NCI-H2227 (cell line): Measurements from ENCODE around the gene GALR3.

Source experiments
- DNase-seq: peaks from one replicate; lab custom pipeline; 2025; ENCODE audit not compliant: unreplicated experiment; lab: John Stamatoyannopoulos, UW

GALR3 gene

DNA sequence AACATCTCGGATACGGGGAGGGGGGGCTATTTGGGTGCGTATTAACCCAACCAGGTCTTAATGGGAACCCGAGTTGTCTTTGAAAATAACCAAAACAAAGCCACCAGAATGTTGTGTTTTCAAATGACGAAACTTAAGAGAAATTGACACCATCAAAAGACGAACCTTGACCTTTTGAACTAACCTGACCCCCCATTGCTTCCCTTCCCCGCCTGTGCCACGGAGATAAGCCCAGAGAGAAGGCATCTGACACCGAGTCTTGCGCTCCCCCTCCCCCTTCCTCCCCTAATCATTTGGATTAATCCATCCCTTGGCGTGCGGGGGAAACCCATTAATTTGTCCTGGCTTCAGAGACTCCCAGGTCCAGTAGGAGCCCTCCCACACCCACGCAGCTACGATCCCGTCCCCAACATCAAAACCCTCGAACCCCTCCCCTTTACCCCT lies 20.0 kb upstream of the GALR3 start:
- DNase-seq: peak; percentile 39

DNA sequence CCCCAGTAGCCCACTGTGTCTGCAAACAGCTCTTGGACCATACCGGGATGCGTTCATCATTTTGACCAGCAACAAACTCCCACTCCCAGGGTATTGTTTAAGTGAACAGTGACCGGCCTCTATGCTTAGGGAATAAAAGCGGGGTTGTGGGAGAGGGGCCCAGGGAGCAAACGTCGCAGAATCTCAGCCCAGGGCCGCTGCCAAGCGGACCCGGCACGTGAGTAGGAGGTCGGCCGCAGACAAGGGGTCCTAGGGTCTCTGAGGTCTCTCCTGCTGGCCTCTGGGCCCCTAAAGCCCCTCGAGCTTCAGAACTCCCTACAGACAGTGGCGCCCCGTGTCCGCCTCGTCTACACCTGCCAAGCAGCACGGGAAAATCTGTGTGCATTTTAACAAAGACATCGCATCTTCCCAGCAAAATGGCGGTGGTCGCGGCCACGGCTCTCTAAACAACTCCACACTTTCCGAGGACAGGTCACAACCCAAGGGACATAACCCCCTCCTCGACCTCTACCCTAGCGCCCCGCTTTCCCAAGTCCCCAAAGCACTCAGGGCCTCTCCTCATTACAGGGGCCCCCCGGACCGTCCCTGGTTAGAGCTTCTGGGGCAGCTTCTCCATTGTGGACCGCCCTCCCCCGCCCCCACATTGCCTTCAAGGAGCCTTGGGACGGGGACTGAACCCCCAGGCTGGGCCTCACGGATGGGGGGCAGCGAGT lies 19.4 kb upstream of the GALR3 start:
- peak; percentile 39 for DNase-seq

DNA sequence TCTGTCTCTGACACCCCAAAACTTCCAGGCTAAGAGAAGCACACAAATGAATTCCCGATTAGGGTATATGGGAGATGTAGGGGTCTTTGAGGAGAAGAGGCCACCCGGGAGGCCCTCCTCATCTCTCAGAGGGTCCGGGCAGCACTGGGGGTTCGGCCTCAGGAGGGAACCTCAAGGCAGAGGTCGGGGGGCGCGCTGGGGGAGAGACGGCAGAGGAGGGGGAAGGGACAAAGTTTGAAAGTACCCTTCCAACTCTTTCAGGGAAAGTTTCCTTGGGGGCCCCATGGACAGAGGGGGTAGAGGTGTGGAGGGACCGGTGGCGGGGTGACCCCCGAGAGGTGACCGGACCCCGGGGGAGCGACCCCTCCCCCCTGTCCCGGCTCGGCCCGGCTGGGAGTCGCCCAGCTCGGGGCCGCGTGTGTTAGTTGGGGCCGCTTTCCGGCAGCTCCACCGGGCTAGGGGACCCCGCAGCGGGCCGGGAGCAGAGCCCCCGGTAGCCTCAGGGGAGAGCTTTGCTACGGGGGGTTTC lies 18.8 kb upstream of the GALR3 start:
- DNase-seq: peak; percentile 13

DNA sequence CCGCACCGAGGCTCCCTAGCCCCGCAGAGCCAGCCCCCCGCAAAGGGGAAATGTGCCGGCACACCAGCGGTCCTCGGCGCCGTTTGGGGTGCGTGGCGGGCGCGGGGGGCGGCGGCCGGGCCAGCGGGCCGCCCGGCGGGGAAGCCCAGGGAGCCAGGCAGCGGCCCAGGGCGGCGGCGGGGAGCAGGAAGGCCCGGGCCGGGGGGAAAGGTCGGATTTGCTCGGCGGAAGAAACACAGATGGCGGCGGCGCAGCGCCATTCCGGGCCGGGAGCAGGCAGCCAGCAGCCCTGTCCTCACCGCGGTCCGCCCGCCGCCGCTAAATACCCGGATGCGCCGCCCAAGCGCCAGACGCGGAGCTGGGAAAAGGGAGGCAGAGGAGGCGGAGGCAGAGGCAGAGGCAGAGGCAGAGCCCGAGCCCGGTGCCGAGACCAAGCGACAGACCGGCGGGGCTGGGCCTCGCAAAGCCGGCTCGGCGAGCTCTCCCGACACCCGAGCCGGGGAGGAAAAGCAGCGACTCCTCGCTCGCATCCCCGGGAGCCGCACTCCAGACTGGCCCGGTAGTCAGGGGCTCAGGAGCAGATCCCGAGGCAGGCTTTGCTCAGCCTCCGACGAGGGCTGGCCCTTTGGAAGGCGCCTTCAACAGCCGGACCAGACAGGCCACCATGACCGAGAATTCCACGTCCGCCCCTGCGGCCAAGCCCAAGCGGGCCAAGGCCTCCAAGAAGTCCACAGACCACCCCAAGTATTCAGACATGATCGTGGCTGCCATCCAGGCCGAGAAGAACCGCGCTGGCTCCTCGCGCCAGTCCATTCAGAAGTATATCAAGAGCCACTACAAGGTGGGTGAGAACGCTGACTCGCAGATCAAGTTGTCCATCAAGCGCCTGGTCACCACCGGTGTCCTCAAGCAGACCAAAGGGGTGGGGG lies 18.0 kb upstream of the GALR3 start:
- DNase-seq: peak; percentile 85

DNA sequence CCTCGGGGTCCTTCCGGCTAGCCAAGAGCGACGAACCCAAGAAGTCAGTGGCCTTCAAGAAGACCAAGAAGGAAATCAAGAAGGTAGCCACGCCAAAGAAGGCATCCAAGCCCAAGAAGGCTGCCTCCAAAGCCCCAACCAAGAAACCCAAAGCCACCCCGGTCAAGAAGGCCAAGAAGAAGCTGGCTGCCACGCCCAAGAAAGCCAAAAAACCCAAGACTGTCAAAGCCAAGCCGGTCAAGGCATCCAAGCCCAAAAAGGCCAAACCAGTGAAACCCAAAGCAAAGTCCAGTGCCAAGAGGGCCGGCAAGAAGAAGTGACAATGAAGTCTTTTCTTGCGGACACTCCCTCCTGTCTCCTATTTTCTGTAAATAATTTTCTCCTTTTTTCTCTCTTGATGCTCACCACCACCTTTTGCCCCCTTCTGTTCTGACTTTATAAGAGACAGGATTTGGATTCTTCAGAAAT lies 17.3 kb upstream of the GALR3 start:
- no peak for DNase-seq

DNA sequence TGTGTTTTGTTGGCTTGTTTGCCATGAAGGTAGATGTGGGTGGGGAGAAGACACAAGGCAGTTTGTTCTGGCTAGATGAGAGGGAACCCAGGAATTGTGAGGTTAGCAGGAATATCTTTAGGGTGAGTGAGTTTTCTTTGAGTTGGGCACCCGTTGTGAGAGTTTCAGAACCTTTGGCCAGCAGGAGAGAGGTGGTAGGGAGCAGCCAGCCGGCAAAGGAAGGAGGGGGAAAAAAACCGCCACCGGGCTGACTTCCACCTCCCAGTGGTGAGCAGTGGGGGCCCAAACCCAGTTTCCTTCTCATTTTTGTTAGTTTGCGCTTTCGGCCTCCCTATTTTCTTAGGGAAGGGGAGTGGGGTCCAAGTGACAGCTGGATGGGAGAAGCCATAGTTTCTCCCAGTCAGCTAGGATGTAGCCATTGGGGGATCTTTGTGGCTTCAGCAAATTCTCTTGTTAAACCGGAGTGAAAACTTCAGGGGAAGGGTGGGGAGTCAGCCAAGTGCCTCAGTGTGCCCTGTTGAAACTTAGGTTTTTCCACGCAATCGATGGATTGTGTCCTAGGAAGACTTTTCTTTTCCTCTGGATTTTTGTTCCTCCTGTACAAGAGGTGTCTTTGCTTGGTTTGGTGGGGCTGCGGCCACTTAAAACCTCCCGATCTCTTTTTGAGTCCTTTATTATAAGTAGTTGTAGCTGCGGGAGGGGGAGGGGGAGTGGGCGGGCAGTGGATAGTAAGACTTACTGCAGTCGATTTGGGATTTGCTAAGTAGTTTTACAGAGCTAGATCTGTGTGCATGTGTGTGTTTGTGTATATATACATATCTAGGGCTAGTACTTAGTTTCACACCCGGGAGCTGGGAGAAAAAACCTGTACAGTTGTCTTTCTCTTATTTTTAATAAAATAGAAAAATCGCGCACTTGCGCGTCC lies 16.5 kb upstream of the GALR3 start:
- DNase-seq: no peak

DNA sequence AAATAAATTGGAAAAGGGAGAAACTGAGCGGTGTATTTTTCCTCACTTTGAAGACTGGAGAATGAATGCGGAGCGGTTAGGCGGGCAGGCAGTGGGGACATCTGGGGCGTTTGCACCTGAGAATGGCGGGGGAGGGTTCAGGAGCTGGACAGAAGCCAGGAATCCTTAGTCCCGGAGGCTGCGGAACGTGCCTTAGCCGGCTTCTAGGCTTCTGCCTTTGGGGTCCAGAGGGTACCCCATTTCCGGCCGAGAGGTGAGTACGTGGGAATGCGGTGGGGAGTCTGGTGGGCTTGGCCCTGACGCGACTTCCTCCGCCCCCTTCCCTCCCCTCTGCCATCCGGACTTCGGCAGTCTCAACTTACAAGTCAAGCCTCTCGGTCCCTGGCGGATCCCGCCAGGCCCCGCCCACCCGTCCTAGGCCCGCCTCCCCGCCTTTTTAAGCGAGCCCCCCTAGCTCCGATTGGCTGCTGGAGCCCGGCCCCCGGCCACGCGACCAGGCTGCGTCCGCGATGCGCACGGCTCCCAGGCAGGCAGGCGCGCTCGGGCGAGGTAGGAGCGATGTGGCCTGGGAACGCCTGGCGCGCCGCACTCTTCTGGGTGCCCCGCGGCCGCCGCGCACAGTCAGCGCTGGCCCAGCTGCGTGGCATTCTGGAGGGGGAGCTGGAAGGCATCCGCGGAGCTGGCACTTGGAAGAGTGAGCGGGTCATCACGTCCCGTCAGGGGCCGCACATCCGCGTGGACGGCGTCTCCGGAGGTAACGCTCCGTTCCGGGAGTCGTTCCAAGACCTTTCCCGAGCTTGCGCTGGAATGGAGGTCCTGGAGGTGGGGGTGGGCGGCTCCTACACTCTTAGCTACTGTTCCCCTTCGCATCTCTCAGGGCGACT lies 15.5 kb upstream of the GALR3 start, which contains the start of gene GCAT:
Gene GCAT, plus strand, starts transcription at position 525 of the 884 bp plus-strand sequence. Its CDS starts 34 bp downstream, at position 559.
- DNase-seq: peak; percentile 93

DNA sequence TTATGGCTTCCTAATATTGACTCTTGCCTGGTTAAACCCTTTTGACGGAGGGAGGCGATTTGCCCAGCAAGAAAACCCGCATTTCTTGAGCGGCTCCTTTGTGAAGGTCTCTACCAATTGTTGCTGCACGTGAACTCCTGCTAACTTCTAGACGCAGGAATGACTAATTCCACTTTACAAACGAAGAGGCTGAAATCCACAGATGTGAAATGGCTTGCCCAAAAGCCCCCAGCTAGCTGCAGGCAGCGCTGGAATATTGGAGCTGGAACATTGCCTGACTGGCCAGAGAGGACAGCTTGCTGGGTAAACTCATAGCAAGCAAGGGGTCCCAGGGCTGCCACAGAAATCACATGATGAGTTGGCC lies 14.9 kb upstream of the GALR3 start:
- DNase-seq: no peak

DNA sequence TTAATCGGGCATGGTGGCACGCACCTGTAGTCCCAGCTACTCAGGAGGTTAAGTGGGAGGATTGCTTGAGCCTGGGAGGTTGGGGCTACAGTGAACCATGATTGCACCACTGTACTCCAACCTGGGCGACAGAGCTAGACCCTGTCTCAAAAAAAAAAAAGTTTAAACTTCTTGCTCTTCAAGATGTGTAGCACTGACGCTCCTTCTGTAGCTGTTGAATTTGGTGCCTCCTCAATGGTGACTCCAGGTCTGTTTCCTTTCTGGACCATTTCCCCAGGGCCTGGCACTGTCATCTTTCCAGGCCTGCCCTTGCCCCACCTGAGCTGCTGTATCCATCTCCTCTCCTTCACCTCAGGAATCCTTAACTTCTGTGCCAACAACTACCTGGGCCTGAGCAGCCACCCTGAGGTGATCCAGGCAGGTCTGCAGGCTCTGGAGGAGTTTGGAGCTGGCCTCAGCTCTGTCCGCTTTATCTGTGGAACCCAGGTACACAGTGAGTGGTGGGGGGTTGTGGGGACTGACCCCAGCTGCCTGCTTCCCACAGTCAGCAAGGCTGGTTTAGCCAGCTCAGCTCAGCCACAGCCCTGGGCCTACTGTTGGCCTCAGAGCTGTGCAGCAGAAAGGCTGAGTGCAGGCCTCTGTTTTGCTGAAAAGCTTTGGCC lies 13.4 kb upstream of the GALR3 start:
- DNase-seq: no peak

DNA sequence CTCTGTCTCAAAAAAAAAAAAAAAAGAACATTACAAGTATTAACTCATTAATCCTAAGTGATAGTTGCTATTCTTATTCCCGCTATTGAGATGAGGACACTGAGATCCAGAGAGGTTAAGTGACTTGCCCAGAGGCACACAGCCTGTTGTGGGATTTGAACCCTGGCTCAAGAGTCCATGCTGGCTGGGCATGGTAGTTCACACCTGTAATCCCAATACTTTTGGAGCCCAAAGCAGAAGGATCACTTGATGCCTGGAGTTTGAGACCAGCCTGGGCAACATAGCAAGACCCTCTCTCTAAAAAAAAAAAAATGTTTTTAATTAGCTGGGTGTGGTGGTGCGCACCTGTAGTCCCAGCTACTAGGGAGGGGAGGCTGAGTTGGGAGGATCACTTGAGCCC lies 11.3 kb upstream of the GALR3 start:
- DNase-seq: no peak

DNA sequence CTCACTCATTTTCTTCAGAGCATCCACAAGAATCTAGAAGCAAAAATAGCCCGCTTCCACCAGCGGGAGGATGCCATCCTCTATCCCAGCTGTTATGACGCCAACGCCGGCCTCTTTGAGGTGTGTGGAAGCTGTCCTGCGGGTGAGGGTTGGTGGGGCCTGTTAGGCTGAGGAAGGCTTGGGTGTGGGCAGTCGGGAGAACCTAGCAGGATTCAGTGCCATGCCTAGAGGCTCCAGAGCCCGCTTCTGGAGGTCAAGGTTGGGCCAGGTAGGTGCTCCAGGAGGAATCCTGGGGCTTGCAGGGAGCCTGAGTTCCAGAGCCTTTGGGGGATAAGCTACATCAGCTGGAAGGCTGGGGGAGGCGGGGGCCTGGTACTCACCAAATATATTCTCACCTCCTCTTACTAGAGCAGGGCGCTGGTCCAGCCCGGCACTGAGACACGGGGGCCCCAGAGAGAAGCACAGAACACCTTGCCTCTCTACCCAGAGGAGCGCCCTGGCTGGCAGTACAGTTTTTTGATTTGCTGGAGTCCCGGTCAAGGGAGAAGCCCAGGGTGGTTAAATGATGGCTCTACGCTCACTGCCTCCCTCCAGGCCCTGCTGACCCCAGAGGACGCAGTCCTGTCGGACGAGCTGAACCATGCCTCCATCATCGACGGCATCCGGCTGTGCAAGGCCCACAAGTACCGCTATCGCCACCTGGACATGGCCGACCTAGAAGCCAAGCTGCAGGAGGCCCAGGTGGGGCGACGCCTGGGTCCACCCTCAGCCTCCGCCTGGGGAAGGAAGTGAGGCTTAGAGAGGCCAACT lies 10.1 kb upstream of the GALR3 start:
- no peak for DNase-seq

DNA sequence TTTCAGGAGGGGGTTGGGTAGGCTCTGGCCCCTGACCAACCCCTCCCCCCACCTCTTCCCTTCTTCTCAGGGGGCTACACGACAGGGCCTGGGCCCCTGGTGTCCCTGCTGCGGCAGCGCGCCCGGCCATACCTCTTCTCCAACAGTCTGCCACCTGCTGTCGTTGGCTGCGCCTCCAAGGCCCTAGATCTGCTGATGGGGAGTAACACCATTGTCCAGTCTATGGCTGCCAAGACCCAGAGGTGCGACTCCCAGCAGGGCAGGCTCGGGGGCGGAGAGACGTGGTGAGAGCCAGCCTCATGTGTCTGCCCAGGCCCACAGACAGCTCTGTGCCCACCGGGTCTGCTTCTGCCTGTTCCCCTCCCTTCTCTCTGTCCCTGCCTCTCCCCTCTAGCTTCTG lies 7.6 kb upstream of the GALR3 start:
- no peak for DNase-seq

DNA sequence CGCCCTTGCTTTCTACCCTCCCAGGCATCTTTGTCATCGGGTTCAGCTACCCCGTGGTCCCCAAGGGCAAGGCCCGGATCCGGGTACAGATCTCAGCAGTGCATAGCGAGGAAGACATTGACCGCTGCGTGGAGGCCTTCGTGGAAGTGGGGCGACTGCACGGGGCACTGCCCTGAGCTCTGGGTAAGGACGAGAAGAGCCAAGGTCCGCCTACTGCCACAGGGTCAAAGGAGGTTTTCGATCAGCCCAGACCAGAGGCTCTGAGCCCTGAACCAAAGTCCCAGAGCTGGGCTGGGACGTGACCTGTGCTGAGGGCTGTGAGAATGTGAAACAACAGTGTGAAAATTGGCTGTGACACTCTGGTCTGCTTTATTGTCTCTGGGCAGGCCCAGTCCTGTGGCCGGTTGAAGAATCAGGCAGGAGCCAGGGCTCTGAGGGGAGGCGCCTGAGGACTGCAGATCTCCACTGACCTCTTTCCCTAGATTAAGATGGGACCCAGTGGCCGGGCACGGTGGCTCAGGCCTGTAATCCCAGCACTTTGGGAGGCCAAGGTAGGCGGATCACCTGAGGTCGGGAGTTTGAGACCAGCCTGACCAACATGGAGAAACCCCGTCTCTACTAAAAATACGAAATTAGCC lies 6.5 kb upstream of the GALR3 start:
- DNase-seq: no peak

DNA sequence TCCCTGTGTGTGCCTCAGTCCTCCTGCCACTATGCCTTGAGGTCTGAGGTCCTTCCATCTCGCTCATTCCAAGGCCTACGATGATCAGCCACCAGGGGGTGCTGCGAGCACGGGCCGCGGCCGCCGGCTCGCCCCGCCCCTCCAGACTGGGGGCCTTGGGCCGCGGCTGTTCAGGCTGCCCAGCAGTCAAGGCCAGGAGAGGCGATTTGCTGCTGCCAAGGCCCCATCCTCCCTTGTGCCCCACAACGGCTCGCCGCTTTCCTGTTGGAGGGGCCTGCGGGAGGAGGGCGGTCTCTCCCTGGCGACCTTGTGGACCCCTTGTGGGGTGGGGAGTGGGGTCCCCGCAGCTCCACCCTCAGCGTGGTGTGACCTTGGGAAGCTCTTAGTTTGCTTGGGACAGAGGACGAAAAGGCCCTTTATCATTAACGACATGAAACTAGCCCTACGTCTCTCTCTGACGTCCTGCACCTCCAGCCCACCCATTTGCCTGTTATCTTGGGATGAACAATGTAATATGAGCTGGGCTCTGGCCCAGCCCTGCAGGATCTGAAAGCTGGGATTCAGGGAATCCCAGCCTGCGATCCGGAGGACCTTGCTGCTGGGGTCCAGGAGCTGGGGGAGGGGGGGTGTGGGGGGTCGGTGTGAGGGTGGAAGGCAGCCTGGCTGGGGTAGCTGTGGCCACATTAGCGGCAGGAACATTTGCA lies 5.3 kb upstream of the GALR3 start:
- peak; percentile 80 for DNase-seq

DNA sequence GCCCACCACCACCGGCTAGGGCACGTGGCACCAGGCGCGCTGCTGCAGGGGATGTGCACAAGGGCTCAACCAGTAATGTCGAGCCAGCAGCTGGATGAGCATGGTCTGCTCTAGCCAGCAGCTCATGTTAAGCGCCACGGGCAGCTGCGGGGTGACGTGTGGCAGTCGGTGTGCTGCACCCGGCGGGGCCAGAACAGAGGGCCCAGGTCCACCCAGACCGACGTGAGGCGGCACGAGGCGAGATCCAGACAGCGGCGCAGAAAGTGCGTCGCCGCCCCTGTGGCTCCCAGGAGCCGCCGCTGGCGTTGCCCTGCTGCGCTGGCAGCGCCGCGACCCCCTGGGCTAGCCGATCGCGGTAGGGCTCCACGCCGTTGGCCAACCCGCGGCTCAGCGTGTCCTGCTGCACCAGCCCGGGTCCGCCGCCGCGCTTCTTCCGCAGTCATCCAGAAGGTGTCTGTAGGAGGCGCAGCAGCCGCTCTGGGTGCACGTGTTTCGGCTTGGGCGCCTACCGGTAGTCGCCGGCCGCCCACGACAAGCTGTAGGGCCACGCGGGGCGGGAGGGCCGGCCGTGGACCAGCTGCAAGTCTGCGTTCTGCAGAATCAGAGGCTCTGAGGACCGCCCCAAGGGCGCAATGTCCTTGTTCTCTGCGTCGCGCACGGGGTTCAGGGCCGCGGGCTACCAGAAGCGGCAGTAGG lies 4.6 kb upstream of the GALR3 start:
- DNase-seq: no peak

DNA sequence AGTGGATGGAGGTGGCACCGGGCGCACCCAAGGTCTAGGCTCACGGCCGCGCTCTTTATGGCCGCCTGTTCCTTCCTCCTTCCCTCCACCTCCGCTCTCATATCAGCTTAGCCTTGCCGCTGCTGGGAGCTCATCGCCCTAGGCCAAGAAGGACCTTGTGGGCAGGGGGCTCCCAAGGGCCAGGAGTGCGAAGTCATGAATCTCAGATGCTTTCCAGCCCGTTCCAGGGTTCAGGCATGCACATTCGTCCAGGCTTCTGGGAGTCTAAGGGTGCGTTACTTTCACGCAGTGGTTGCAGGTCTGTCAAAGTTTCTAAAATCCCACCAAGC lies 4.1 kb upstream of the GALR3 start:
- DNase-seq: no peak

DNA sequence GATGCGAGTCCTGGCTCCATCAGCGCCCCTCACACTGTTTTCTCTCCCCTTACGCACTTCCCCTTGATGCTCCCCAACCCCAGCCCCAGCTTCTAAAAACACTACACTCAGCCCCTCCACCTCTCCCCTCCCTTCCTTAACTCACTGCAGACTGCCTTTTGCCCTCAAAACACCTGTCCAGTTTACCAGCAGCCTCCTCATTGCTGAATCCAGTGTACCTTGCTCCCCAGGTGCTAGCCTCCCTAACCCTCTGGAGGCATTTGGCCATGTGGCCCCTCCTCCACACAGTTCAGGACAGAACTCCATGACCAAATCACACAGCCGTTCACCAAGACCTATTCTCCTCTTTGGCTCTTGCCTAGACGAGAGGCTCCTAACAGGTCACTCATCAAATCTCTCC lies 2.8 kb upstream of the GALR3 start:
- DNase-seq: no peak
